NCI-H1417 treated with DMSO at 0.1 percent for 48 hours (cell line): ENCODE measurements around the gene GADD45B.
"Not testable (repeated sequence)": the region's sequence is repeated elsewhere in the genome, so short reads cannot be mapped to it uniquely, and the experiment has no call there.

ENCODE experiments used
- DNase-seq: peaks from one replicate; lab custom pipeline; 2025; lab: John Stamatoyannopoulos, UW

Gene GADD45B

GRCh38 chr19:2444251-2445002 lies 31.5 kb upstream of the GADD45B start:
- no peak for DNase-seq

- no peak for DNase-seq
Observed at GRCh38 chr19:2446381-2446780, 29.5 kb upstream of the GADD45B start.

GRCh38 chr19:2449019-2449418 lies 26.9 kb upstream of the GADD45B start:
- no peak for DNase-seq

- DNase-seq = no peak
Observed at GRCh38 chr19:2451138-2451537, 24.8 kb upstream of the GADD45B start.

GRCh38 chr19:2451741-2452140 lies 24.2 kb upstream of the GADD45B start:
- DNase-seq = no peak

- no peak for DNase-seq
Observed at GRCh38 chr19:2453431-2454025, 22.4 kb upstream of the GADD45B start.

- DNase-seq = no peak
Observed at GRCh38 chr19:2454199-2454961, 21.5 kb upstream of the GADD45B start.

GRCh38 chr19:2454962-2455850 lies 20.7 kb upstream of the GADD45B start:
- no peak for DNase-seq

- DNase-seq = no peak
Observed at GRCh38 chr19:2455851-2456570, 19.9 kb upstream of the GADD45B start.

- no peak for DNase-seq
Observed at GRCh38 chr19:2457394-2458037, 18.4 kb upstream of the GADD45B start.

- DNase-seq = no peak
Observed at GRCh38 chr19:2458054-2458453, 17.9 kb upstream of the GADD45B start.

- not testable (repeated sequence) for DNase-seq
Observed at GRCh38 chr19:2458776-2459175, 17.2 kb upstream of the GADD45B start.

- DNase-seq = no peak
Observed at GRCh38 chr19:2460245-2460644, 15.7 kb upstream of the GADD45B start.

- no peak for DNase-seq
Observed at GRCh38 chr19:2461751-2462634, 13.9 kb upstream of the GADD45B start.

GRCh38 chr19:2462635-2463421 lies 13.1 kb upstream of the GADD45B start:
- DNase-seq = no peak

GRCh38 chr19:2463694-2464093 lies 12.2 kb upstream of the GADD45B start:
- DNase-seq = not testable (repeated sequence)

GRCh38 chr19:2464389-2464788 lies 11.5 kb upstream of the GADD45B start:
- DNase-seq = no peak

GRCh38 chr19:2468596-2468995 lies 7.3 kb upstream of the GADD45B start:
- DNase-seq = no peak
